Stomach smooth muscle (tissue), 2 donors: ENCODE data around the gene IGF2.

Experiments used
- H3K27ac ChIP-seq: one replicate; pipeline ENCODE4 v1.7.0; 2013; ENCODE audit warnings: mild to moderate bottlenecking, low read length, inconsistent platforms
- H3K27me3 ChIP-seq, 2 donors: one replicate each; pipeline ENCODE4 v1.7.0; 2013; ENCODE audit warnings: low read length in 2 of 2; ENCODE audit not compliant: insufficient read depth in 2 of 2, control insufficient read depth in 1 of 2
- H3K36me3 ChIP-seq, 2 donors: one replicate each; pipeline ENCODE4 v1.7.0; 2013; ENCODE audit warnings: low read length in 2 of 2; ENCODE audit not compliant: control insufficient read depth in 2 of 2, insufficient read depth in 2 of 2
- H3K4me1 ChIP-seq: one replicate; pipeline ENCODE4 v1.7.0; 2013; ENCODE audit warnings: low read length; ENCODE audit not compliant: control insufficient read depth, insufficient read depth
- H3K4me3 ChIP-seq, 2 donors: one replicate each; pipeline ENCODE4 v1.7.0; 2013; ENCODE audit warnings: low read length in 2 of 2
- H3K9ac ChIP-seq, 2 donors: one replicate each; pipeline ENCODE4 v1.7.0; 2013; ENCODE audit warnings: low read length in 2 of 2, mild to moderate bottlenecking in 1 of 2
- H3K9me3 ChIP-seq, 2 donors: one replicate each; pipeline ENCODE4 v1.7.0; 2013; ENCODE audit warnings: low read length in 2 of 2; ENCODE audit not compliant: control insufficient read depth in 2 of 2
- donor health status: healthy.
- donor health status: Pancreatic carcinoma.

Gene IGF2

DNA sequence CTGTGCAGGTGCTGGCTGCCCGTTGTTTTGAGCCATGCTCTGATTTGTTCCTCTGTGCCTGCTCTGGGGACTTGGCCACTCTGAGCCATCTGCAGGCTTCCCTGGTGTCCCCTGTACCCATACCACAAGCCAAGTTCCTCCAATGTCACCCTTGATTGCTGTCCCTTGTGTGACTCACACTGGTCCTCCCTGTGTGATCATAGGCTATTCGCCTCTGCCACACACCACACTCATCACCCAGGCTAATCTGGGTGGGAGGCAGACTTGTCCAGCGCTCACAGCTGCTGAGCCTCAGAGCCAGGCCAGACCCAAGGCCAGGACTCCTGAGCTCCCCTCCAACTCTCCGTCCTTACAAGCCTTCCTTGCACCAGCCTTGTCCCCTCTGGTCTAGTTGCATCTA is 31.7 kb downstream of the IGF2 start:
- no peaks in the 10 kb centered on the region for H3K36me3 ChIP-seq
- no peak overlapping the region for H3K27ac ChIP-seq
- no peak overlapping the region for H3K9ac ChIP-seq
- no peak overlapping the region for H3K4me3 ChIP-seq
- no peaks in the 10 kb centered on the region for H3K9me3 ChIP-seq
- H3K4me1 ChIP-seq, result no peaks in the 10 kb centered on the region
- peaks cover 0 to 4% of the 10 kb centered on the region in 2 donors for H3K27me3 ChIP-seq

DNA sequence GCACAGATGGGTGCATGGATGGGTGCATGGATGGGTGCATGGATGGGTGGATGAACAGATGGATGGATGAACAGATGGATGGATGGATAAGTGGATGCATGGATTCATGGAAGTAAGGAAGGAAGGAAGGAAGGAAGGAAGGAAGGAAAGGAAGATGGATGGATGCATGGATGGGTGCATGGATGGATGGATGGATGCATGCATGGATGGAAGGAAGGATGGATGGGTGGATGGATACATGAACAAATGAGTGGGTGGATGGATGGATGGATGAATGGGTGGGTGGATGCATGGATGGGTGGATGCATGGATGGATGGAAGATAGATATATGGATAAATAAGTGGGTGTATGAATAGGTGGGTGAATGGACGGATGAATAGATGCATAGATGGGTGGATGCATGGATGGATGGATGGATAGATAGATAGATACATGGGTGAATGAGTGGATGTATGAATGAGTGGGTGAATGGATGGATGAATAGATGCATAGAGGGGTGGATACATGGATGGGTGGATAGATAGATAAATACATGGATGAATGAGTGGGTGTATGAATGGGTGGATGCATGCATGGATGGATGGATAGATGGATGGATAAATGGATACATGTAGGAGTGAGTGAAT is 32.5 kb downstream of the IGF2 start:
- H3K27ac ChIP-seq, result no peak overlapping the region
- H3K4me3 ChIP-seq, result no peak overlapping the region
- peaks cover 0 to 4% of the 10 kb centered on the region in 2 donors for H3K27me3 ChIP-seq
- H3K4me1 ChIP-seq, result no peaks in the 10 kb centered on the region
- H3K36me3 ChIP-seq, result no peaks in the 10 kb centered on the region
- no peaks in the 10 kb centered on the region for H3K9me3 ChIP-seq
- H3K9ac ChIP-seq, result no peak overlapping the region

DNA sequence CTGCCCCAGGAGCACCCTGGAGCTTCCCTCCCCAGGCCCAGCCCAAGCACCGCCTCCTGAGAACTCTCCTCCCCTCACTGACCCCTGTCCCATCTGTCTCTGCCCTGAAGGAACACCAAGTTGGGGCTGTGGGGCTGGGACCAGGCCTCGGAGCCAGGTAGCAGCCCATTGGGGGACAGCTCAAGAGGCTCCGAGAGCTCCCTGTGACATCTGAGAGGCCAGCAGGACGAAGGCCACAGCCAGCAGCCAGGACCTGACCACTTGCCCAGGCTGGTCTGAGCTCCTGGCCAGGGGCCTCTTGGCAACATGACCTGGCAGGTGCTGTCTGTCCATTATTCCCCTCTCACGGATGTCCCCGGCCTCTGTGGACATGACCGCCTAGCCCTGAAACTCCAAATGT is 33.7 kb downstream of the IGF2 start:
- Histone ChIP-seq H3K27me3 (peaks cover 0 to 4% of the 10 kb centered on the region in 2 donors), H3K4me3 (no peak overlapping the region), H3K27ac (no peak overlapping the region), H3K36me3 (no peaks in the 10 kb centered on the region), H3K4me1 (peaks cover 2% of the 10 kb centered on the region), H3K9ac (no peak overlapping the region), H3K9me3 (no peaks in the 10 kb centered on the region)

DNA sequence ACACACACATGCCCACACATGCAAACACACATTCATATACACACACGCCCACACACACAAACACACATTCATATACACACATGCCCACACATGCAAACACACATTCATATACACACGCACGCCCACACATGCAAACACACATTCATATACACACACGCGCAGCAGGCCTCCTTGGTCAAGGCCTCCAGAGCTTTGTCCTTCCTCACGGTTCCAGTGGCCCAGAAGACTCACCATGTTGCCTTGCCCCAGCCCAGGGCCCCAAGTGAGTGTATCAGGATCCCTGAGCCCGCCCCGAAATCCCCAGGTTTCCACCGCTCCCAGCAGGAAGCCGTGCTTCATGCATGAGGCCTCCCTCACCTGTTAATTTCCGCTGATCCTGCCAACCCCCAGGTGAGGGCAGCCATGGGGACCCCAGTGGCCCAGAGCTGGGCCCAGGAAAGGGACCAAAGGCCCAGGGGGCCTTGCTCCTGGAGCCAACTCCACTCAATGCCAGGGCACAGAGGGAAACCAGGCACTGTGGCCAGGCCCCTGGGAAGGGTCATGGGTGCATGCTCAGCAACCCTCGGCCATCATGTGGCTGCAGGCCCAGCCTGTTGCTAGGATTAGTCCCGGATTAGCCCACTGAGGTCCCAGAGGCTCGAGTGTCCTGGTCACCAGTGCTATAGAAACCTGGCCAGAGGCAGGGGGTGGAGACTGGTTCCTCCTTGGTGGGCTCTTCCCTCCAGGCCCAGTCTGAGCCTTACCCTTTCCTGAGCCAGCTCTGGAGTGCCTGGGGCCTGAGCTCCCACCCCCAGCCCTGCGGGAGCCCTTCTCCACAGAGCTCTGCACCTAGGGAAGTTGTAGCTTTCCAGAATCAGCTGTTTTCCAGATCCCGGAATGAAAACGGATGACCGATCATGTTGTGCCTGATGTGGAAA is 34.4 kb downstream of the IGF2 start:
- Histone ChIP-seq H3K27me3 (peaks cover 0 to 4% of the 10 kb centered on the region in 2 donors), H3K4me3 (no peak overlapping the region), H3K9me3 (no peaks in the 10 kb centered on the region), H3K9ac (no peak overlapping the region), H3K27ac (no peak overlapping the region), H3K36me3 (no peaks in the 10 kb centered on the region), H3K4me1 (peaks cover 2% of the 10 kb centered on the region)

DNA sequence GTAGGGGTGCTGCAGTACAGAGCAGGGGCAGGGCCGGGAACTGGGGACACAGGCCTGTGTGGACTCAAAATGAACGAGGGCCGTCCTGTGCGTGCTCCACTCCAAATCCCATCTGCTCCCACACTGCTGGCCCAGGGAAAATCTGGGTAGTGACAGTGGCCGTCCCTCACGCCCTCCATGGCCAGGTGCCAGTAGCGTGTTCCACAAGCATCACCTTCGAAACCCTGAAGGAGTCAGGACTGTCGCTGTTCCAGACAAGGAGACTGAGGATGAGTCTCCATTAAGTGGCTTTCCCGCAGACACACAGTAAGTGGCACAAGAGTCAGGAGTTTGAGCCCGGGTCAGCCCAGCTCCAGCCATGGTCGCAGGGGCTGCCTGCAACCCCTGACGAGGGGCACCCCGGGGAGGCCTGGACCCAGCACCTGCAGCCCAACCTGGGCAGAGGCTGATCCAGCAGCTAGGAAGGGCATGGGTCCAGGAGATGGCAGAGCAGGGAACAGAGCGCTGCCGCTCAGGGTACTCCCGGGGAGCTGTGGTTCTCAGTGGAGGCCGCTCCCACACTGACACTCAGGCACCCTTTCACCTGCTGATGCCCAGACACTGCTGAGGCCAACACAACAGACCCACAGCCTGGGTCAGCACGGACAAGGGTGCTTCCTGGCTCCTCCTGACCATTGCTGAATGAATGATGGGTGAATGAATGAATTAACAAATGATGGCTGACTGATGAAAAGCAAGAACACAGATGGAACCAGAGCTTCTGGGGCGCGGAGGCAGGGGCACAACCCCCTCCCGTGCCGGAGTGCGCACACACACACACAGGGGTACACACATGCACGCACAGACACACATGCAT is 35.3 kb downstream of the IGF2 start:
- Histone ChIP-seq H3K27ac (no peak overlapping the region), H3K27me3 (peaks cover 2 to 4% of the 10 kb centered on the region in 2 donors), H3K4me3 (no peak overlapping the region), H3K9me3 (no peaks in the 10 kb centered on the region), H3K36me3 (no peaks in the 10 kb centered on the region), H3K9ac (no peak overlapping the region), H3K4me1 (peaks cover 2% of the 10 kb centered on the region)

DNA sequence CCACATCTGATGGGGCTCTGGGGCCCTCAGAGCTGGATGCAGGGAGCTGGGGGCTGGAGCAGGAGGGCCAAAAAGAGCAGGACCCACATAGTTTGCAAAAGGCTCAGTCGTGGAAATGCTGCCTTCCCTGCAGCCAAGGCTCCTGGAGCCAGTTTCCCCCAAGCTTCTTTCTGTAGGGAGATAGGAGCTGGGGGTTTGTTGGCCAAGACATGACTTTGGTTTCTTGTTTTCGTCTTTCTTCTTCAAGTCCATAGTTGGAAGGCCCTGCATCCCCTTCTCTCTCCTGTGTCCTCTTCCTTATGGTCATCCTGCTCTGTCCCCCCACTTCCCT is 36.3 kb downstream of the IGF2 start:
- Histone ChIP-seq H3K4me3 (no peak overlapping the region), H3K9ac (no peak overlapping the region), H3K36me3 (no peaks in the 10 kb centered on the region), H3K27me3 (peaks cover 2 to 4% of the 10 kb centered on the region in 2 donors), H3K27ac (no peak overlapping the region), H3K4me1 (peaks cover 3% of the 10 kb centered on the region), H3K9me3 (no peaks in the 10 kb centered on the region)

DNA sequence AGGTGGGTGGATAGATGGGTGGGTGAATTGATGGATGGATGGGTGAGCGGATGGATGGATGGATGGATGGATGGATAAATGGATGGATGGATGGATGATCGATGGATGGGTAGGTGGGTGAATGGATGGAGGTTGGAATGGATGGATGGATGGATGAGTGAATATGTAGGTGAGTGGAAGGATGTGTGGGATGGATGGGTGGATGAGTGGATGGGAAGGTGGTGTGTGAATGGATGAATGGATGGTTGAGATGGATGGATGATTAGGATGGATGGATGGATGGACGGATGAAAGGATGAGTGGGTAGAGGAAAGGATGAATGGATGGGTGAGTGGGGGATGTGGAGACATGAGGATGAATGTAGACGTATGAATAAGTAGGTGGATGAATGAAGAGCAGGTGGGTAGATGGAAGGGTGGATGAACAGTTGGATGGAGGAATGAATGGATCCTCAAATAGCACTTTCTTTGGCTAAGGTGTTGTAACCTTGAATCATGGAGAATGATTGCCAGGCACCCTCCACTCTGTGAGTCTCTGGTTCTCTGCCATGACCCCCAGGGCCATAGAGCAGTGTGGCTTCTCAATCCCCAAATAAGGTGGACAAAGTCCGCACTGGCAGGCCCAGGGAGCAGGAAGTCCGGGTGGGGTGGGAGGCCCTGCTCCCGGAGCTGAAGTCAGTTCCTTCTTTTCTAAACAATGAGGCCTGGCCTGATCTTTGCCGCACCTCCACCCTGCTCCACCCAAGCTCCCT is 36.9 kb downstream of the IGF2 start:
- Histone ChIP-seq H3K4me1 (peaks cover 8% of the 10 kb centered on the region), H3K4me3 (no peak overlapping the region), H3K27ac (no peak overlapping the region), H3K9me3 (no peaks in the 10 kb centered on the region), H3K36me3 (no peaks in the 10 kb centered on the region), H3K27me3 (peaks cover 2 to 4% of the 10 kb centered on the region in 2 donors), H3K9ac (no peak overlapping the region)

DNA sequence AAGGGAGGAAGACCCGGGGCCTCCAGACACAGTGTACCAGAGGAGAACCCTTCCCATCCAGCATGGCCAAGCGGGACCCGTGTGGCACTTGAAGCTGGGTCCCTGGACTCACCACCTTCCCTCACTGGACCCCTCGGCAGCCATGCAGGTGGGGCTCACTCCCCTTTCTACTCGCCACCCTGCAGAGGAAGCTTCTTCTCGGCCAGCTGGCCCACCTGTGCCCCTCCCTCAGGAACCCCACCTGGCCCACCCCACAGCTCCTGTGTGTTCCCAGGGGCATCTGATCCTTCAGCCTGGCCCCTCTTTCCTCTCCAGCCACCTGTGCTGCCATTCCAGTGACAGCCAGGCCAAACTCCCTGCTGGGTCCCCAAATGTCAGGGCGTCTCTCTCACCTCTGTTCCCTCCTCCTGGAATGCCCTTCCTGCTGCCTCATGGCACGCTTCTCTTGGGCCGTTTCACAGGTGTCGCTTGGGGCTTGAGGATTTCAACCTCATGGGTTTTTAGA is 38.0 kb downstream of the IGF2 start:
- Histone ChIP-seq H3K27me3 (peaks cover 2 to 4% of the 10 kb centered on the region in 2 donors), H3K9ac (no peak overlapping the region), H3K27ac (no peak overlapping the region), H3K9me3 (no peaks in the 10 kb centered on the region), H3K4me1 (peaks cover 19% of the 10 kb centered on the region), H3K4me3 (no peak overlapping the region), H3K36me3 (no peaks in the 10 kb centered on the region)

DNA sequence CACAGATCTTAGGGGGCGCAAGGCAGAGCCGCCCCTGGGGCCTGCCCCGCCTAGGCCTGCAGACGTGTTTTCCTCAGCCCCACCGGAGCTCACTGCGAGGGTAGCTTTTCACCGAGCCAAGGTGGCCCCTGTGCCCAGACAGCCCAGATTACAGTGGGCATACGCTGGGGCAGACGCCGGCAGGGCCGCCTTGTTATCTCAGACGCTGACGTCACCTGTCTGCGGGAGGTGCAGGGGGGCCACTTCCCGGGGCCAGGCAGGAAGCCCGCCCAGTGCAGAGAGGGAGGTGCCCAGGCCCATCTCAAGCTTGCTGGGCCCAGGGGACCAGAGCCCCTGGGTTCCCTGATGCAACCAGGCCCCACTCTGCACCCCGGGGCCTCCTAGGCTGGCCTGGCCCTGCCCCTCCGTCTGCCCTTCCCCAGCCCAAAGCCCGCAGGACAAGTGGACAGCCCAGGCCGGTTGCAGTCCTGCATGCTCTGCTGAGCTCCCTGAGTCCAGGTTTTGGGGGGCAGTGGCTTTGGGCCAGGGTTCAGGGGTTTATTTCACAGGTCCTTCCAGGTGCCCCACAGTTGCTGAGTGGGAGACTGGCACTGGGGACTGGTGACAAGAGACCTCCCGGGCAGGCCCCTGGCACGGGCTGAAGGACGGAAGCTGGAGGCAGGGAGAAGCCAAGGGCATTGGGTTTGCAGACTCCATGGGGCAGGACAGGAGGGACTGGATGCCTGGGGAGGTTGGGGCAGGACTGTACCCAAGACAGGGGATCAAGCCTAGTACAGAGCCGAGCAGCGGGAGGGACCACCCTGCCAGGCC is 38.6 kb downstream of the IGF2 start:
- H3K9me3 ChIP-seq, result no peaks in the 10 kb centered on the region
- H3K27me3 ChIP-seq, result peaks cover 0 to 2% of the 10 kb centered on the region in 2 donors
- H3K4me1 ChIP-seq, result peaks cover 19% of the 10 kb centered on the region
- no peak overlapping the region for H3K27ac ChIP-seq
- no peak overlapping the region for H3K9ac ChIP-seq
- no peak overlapping the region for H3K4me3 ChIP-seq
- H3K36me3 ChIP-seq, result no peaks in the 10 kb centered on the region
